Mononuclear cell (primary cell): ENCODE data around the gene MEX3A. TPM values are rescaled to one million over a fixed set of nuclear protein-coding genes. Genes with fewer than 3 reads are reported as not detected.

Experiments used
- H3K27me3 ChIP-seq: 2 replicates; pipeline ENCODE4 v1.6.0; 2011; ENCODE audit warnings: low read length, control low read depth; ENCODE audit not compliant: insufficient read depth
- H3K4me1 ChIP-seq: 2 replicates; pipeline ENCODE4 v1.5.1; 2011; ENCODE audit warnings: mild to moderate bottlenecking, low read length, control low read depth; ENCODE audit not compliant: insufficient read depth
- H3K4me3 ChIP-seq: 2 replicates; pipeline ENCODE4 v1.5.1; 2011; ENCODE audit warnings: mild to moderate bottlenecking, low read length, moderate library complexity
- H3K9me3 ChIP-seq: 2 replicates; pipeline ENCODE4 v1.5.1; 2011; ENCODE audit warnings: low read depth, mild to moderate bottlenecking, control low read depth, low read length
- total RNA-seq: library from RNA; depleted of rRNA; stranded (reverse); fragments of >200 nt; gene quantifications from one replicate; pipeline ENCODE4 v1.2.3, GENCODE V29; 2012

The MEX3A gene
- total RNA-seq, 1 donor, result not detected

DNA sequence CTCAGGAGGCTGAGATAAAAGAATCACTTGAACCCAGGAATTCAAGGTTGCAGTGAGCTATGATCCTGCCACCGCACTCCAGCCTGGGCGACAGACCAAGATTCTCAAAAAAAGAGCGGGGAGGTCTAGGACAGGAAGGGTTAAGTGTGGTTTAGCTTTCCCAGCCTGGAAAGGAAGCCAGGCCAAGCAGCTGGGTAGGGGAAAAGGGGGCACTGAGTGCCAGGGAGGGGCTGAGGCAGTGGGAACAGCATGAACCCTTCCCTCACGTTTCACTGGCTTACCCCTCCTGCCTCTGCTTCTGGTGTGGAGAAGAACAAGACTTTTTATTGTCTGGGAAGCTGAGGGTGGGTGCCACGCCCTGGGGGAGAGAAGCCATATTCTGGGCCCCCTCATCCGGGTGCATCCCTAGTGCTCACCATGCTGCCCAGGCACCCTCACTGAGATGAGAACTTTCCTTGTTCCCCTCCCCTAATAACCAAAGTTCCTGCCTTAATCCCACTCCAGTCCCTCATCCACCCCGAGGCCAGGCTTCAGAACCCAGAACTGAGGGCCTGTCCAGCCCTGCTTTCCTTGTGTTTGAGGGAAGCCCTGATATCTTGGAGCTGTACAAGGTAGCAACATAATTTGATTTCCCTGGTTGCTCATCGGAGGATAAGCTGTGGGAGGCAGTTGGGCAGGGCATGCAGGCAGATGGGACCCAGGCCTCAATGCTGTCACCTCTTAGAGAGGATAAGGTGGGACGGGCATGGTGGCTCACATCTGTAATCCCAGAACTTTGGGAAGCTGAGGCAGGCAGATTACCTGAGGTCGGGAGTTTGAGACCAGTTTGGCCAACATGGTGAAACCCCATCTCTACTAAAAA, 30.2 kb upstream of the MEX3A start:
- peaks cover 53% of the 10 kb centered on the region for H3K27me3 ChIP-seq
- H3K4me3 ChIP-seq, result no peak overlapping the region
- H3K4me1 ChIP-seq, result peaks cover 24% of the 10 kb centered on the region
- H3K9me3 ChIP-seq, result no peaks in the 10 kb centered on the region

DNA sequence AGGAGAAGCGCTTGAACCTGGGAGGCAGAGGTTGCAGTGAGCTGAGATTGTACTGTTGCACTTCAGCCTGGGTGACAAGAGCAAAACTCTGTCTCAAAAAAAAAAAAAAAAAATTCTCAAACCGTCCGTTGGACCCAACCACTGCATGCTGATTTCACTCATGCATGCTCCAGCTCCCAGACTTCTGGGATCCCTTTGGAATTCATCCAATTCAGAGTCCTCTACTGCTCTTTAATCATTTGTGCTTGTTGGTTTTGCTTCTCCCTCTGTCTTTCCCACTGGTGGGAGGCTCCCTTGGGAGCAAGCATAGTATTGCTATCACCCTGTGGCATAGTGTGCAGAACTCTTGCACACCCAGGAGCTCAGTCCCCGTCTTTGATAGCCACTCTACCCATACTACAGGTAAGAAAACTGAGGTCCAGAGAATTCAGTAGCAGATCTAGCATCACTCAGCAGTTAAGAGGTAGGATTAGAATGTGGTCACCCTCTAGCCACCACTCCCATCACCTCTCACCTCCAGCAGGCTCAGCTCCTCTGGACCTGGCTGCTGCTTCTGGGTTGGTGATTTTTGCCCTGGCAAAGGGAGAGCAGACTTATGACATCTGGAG, 29.2 kb upstream of the MEX3A start:
- peaks cover 56% of the 10 kb centered on the region for H3K27me3 ChIP-seq
- no peak overlapping the region for H3K4me3 ChIP-seq
- H3K9me3 ChIP-seq, result no peaks in the 10 kb centered on the region
- H3K4me1 ChIP-seq, result peaks cover 29% of the 10 kb centered on the region

DNA sequence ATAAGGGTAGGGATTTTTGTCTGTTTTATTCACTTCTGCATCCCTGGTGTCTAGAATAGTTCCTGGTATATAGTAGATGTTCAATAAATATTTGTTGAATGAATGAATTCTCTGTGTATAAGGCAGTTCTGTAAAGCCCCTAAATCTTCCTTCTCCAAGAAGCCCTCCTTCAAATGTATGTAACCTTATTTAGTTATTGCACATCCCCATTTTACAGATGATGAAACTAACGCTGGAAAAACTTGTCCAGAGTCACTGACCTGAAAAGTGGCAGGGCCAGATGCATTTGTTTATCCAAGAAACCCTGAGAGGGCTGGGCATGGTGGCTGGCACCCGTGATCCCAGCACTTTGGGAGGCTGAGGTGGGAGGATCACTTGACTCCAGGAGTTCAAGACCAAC, 28.0 kb upstream of the MEX3A start:
- Histone ChIP-seq H3K4me1 (peaks cover 31% of the 10 kb centered on the region), H3K9me3 (no peaks in the 10 kb centered on the region), H3K4me3 (no peak overlapping the region), H3K27me3 (peaks cover 47% of the 10 kb centered on the region)

DNA sequence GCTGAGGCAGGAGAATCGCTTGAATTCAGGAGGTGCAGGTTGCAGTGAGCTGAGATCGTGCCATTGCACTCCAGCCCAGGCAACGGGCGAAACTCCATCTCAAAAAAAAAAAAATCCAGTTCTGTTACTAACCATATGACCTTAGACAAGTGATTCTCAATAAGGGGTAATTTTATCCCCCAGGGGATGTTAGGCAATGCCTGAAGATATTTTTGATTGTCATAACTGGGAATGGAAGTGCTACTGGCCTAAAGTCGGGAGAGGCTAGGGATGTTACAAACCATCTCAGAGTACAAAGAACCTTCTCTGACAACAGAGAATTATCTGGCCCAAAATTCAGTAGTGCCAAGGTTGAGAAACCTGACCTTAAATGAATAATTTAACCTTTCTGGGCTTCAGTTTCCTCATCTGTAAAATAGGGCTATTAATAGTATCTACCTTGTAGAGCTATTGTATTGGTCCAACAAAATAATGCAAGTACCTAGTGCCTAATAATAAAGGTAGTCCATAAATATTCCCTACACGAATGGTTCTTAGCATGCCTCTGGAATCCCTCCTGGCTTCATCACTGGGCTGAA, 26.5 kb upstream of the MEX3A start:
- peaks cover 33% of the 10 kb centered on the region for H3K4me1 ChIP-seq
- H3K4me3 ChIP-seq, result no peak overlapping the region
- no peaks in the 10 kb centered on the region for H3K9me3 ChIP-seq
- H3K27me3 ChIP-seq, result peaks cover 36% of the 10 kb centered on the region

DNA sequence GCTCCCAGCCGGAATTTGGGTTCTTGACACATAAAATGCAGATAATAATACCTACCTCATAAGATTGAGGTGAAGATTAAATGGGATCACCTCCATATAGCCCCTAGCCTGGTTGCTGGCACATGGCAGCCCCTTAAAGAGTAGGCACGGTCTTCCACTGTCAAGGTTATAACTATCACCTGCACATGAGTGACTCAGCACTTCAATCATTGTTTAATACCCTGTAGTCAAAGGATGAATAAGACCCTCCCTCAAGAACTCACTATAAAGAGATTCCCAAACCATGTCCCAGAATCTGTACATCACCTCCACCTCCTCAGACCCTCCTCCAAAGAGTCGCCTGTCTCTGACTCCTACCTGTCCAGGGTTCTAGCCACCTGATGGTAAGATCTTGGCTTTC, 25.8 kb upstream of the MEX3A start:
- H3K27me3 ChIP-seq, result peaks cover 29% of the 10 kb centered on the region

DNA sequence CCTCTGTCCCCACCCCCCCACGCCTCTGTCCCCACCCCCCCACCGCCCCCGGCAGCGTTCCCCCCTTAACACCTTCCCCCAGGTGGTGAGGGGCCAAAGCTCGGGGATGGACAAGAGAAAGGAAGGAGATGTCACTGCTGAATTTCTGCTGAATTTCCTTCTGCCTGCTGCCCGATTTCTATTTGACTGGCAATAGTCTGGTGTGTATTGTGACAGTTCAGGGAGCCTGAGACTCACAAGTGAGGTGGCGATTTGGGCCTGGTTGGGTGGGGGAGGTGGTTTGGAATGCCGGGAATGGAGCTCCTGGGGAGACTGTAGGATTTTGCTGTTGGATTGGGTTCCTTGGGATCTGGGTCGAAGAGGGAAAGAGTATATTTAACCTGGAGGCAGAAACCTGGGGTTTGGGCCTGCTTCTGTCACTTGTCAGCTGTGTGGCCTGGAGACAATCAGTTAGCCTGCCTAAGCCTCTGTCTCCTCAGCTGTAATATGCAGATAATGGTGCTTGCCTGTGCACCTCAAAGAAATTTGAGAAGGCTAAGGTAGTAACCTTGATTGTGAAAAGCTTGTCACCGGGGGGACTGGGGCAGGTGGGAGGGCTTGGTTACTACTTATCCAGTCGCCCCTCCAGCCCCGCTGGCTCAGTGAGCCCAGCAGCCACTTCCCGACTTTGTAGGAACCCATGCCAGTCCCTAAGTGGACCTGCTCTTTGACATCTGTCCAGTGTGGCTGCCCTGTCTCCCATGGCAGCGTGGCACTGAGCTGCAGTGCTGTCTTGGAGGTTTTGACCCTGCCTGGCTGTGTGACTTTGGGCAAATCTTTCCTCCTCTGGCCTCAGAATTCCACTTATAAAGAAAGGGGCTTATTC, 24.6 kb upstream of the MEX3A start:
- Histone ChIP-seq H3K9me3 (no peaks in the 10 kb centered on the region), H3K4me1 (peaks cover 42% of the 10 kb centered on the region), H3K4me3 (no peak overlapping the region), H3K27me3 (peaks cover 22% of the 10 kb centered on the region)

More for the DNA sequence above, 25.8 kb upstream of the MEX3A start:
- H3K9me3 ChIP-seq, result no peaks in the 10 kb centered on the region
- H3K4me1 ChIP-seq, result peaks cover 37% of the 10 kb centered on the region
- no peak overlapping the region for H3K4me3 ChIP-seq

DNA sequence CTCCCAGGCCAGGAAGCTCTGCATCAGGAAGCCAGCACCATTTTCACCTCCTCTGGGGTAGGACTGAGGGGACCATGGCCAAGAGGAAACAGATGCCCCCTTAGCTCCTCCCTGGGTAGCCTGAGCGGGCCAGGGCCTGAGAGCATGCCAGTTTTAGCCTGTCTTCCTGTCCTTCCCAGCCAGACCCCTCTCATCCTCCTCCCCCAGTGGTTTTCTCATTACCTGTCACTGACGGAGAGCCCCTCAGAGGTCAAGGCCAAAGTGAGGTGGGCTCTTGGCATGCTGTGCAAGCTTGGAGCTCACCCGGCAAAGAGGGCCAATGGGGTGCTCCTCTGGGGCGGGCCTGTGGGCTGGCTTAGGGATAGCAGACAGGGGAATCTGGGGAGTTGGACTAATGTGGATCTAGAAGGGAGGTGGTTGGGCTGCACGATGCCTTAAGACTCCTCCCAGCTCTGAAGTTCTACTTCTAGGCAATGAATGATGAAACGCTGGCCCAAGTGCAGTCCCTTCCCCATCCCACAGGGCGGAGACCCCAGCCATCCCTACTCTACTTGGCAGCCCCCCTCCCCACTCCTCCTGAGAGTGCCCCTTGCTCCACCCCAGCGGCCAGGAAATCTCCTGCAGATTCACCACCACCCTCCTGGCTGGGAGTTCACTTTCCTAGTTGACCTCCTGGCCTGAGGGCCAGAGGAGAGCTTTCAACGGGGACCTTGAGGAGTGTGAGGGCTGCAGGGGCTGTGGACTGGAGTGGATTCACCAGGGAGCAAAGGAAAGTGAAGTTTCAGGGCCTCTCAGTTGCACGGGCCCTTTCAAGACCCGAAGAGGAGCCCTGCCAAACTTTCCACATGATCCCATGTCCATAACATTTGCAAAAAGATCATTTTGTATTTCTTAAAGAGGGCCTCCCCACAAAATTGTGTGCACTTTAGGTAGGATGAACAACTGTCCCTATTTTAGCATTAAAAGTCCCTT, 22.9 kb upstream of the MEX3A start:
- Histone ChIP-seq H3K9me3 (no peaks in the 10 kb centered on the region), H3K4me3 (no peak overlapping the region), H3K27me3 (peaks cover 20% of the 10 kb centered on the region), H3K4me1 (peaks cover 42% of the 10 kb centered on the region)

DNA sequence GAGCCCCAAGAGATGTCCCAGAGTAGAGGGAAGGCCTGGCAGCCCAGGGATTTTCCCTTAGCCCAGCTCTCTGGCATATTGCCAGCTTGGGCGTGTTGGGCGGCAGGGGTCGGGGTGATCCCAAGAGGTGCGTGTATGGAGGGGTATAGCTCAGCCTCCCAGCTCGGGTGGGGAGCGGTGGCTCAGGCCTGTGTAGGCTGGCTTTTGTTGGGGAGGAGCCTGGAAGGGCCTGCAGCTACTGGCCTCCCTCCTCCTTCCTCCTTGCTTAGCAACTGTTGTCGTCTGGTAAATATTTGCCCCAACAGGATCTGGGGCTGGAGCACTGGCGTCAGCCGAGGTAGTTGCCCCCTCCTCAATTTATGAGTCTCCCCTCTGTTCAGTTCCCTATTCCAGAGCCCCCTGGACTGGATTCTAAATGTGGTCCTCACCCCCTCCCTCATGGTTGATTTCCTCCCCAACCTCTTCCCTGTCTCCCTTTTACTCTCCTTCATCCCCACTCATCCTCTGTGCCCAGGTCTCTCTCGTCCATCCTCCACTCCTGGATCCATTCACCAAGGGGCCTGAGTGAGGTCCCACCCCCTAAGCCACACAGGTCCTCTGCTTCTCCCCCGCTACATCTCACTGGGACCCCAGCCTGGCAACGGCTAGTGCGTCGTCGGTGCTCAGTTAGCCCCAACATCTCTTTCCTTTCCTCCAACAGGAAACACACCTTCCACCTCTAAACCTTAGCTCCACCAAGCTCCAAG, 22.0 kb upstream of the MEX3A start:
- no peaks in the 10 kb centered on the region for H3K9me3 ChIP-seq
- H3K4me3 ChIP-seq, result no peak overlapping the region
- H3K4me1 ChIP-seq, result peaks cover 42% of the 10 kb centered on the region
- H3K27me3 ChIP-seq, result peaks cover 20% of the 10 kb centered on the region

DNA sequence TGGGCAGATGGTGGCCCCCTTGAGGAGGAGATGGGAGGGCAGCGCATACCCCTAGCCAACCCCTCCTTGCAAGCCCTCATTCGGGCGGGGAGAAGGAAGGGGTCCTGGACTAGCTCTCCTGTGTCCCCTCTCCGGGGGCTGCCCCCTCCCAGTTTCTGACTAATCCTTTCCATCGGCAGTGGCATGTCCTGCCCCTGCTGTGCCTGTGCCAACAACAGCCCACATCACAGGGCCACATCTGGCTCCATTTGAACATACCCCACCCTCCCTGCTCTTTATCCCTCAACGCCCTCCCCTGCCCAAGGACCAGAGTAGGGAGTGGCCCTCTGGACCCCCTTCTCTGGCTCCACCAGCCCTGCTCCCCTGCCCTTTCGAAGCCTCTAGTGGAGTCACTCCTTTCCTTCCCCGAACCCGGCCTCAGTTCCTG, 21.3 kb upstream of the MEX3A start:
- H3K9me3 ChIP-seq, result no peaks in the 10 kb centered on the region
- H3K27me3 ChIP-seq, result peaks cover 17% of the 10 kb centered on the region
- no peak overlapping the region for H3K4me3 ChIP-seq
- peaks cover 42% of the 10 kb centered on the region for H3K4me1 ChIP-seq

DNA sequence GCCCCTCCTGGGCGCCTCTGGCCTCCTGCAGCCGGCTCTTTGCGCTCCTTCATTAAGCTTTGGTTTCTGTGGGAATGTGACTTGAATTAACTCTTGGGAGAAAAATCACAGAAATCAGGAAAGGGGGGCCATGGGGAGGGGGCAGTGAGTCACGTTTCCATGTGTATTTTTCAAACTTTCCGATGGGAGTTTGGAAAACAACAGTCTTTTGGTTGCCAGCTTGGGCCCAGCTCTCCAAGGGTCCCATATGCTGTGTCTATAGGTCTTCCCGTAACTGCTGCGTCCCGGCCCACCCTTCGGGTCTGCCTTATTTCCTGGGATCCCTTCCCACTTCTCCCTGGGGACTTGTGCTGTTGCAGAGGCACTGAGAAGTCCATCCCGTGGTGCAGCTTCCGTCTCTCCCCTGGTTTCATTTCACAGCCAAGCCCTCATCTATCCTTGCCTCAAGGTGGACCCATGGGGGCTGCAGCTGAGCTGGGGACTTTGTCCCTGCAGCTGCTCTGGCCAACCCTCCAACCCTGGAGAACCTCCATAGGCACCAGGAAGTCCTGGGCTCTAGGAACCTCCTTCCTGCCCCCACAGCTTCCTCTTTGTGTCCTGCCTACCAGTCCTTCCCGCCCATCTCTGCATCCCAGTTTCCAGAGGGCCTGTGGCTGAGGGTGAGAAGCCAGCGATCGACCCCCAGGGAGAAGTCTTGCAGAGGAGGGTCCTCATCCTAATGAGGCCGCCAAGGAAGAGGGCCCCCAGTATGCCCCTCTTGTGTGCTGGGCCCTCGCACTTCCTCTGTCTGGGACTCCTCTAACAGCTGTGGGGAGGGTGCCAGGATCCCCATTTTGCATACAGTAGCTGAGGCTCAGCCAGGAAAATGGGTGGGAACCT, 20.6 kb upstream of the MEX3A start:
- Histone ChIP-seq H3K4me1 (peaks cover 42% of the 10 kb centered on the region), H3K9me3 (no peaks in the 10 kb centered on the region), H3K27me3 (peaks cover 11% of the 10 kb centered on the region), H3K4me3 (no peak overlapping the region)

DNA sequence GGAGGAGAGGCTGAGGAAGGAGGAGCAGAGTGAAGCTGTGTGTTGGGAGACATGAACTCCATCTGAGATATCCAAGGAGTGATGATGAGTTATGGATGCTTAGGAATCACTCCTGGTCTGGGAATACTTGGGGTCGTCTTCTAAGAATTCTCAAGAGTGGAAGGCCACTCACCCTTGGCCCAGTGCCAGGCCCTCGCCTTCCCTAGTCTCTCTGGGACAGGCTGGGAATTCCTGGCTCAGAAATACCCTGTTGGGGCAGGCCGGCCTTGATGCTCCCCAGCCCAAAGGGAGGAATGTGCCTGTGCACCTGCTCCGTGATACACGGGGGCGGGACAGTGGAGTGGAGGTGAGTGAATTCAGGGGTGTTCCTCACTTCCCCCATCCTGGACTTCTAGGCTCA, 19.6 kb upstream of the MEX3A start:
- Histone ChIP-seq H3K4me3 (no peak overlapping the region), H3K4me1 (peaks cover 49% of the 10 kb centered on the region), H3K27me3 (peaks cover 5% of the 10 kb centered on the region), H3K9me3 (no peaks in the 10 kb centered on the region)

DNA sequence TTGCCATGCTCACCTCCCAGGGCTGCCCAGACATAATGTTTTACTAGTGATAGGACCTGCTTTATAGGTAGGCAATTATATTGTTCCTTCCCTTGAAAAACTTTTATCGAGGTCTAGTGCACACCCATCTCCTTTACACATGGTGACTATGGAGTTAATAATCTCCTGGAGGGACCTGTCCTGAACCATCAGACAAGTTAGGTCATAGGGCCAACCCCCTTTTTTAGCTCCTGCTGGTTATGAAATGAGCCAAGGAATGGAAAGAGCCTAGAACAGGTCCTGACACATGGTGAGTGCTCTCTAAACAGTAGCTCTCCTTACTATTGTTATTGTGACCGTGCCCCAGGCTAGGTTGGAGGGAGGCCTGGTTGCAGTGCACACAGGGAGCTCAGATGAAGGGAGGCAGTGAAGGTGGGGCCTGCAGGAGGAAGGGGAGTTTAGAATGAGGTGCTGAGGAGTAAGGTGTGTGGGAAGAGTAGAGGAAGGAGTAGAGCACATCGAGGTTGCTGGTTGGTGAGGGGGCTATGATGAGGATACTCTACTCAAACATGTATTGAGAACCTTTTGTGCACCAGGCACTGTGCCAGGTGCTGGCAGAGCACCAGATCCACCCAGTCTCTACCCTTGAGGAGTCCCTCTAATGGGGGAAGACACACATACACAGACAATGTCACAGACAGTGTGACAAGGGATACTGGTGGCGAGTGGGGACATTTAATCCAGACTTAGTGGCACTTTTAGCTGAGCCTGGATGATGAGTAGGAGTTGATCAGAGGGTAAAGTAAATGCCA, 18.1 kb upstream of the MEX3A start:
- H3K4me1 ChIP-seq, result peaks cover 51% of the 10 kb centered on the region
- peaks cover 5% of the 10 kb centered on the region for H3K27me3 ChIP-seq
- no peak overlapping the region for H3K4me3 ChIP-seq
- H3K9me3 ChIP-seq, result no peaks in the 10 kb centered on the region
